Neural progenitor cell (in vitro differentiated cells): ENCODE results near the gene MYPN. TPM values are rescaled to one million over a fixed set of nuclear protein-coding genes. Genes with fewer than 3 reads are reported as not detected.
A peak's percentile ranks its signal among the peaks of the same experiment; 100 is the strongest.

Experiments used
- DNase-seq: peaks from one replicate; pipeline ENCODE4 v3.0.0-alpha.2; 2016; ENCODE audit warnings: low spot score
- H2AFZ ChIP-seq: fragments of 200-600 bp; sonication (generic); replicated peaks from 2 replicates; pipeline ENCODE4 v1.6.1; 2016; ENCODE audit warnings: antibody characterized with exemption
- H3F3A ChIP-seq: fragments of 200-600 bp; sonication (generic); 2 replicates; pipeline ENCODE4 v1.6.1; 2016; ENCODE audit warnings: antibody characterized with exemption, low read depth
- H3K27ac ChIP-seq: fragments of 200-600 bp; sonication (generic); 2 replicates; pipeline ENCODE4 v1.5.1; 2016; ENCODE audit warnings: mild to moderate bottlenecking
- H3K27me3 ChIP-seq: fragments of 200-600 bp; sonication (generic); 2 replicates; pipeline ENCODE4 v1.6.1; 2016; ENCODE audit warnings: mild to moderate bottlenecking, moderate library complexity
- H3K36me3 ChIP-seq: fragments of 200-600 bp; sonication (generic); 2 replicates; pipeline ENCODE4 v1.5.1; 2016
- H3K4me1 ChIP-seq: fragments of 200-600 bp; sonication (generic); 2 replicates; pipeline ENCODE4 v1.6.1; 2016; ENCODE audit warnings: mixed run types
- H3K4me2 ChIP-seq: fragments of 200-600 bp; sonication (generic); 2 replicates; pipeline ENCODE4 v1.6.1; 2016
- H3K4me3 ChIP-seq: fragments of 200-600 bp; sonication (generic); 2 replicates; pipeline ENCODE4 v1.5.1; 2016
- H3K79me2 ChIP-seq: fragments of 200-600 bp; sonication (generic); 2 replicates; pipeline ENCODE4 v1.6.1; 2016; ENCODE audit warnings: low read depth
- H3K9ac ChIP-seq: fragments of 200-600 bp; sonication (generic); 2 replicates; pipeline ENCODE4 v1.6.1; 2016
- H3K9me3 ChIP-seq: fragments of 200-600 bp; sonication (generic); 2 replicates; pipeline ENCODE4 v1.5.1; 2016; ENCODE audit warnings: low read depth
- H4K20me1 ChIP-seq: fragments of 200-600 bp; sonication (generic); 2 replicates; pipeline ENCODE4 v1.6.1; 2016; ENCODE audit warnings: low read depth
- H3K27ac Mint-ChIP-seq: 3 replicates; pipeline ENCODE4 v1.8.0; 2021; ENCODE audit warnings: mixed read lengths
- H3K27me3 Mint-ChIP-seq: 2 replicates; pipeline ENCODE4 v1.8.0; 2022; ENCODE audit warnings: low read depth, mild to moderate bottlenecking, inconsistent platforms, moderate library complexity, mixed read lengths; ENCODE audit not compliant: insufficient read depth
- H3K36me3 Mint-ChIP-seq: 3 replicates; pipeline ENCODE4 v1.8.0; 2021; ENCODE audit warnings: mixed read lengths
- H3K4me1 Mint-ChIP-seq: 3 replicates; pipeline ENCODE4 v1.8.0; 2021; ENCODE audit warnings: mixed read lengths
- H3K4me3 Mint-ChIP-seq: 3 replicates; pipeline ENCODE4 v1.8.0; 2021; ENCODE audit warnings: mild to moderate bottlenecking, moderate library complexity, mixed read lengths
- H3K9me3 Mint-ChIP-seq: 3 replicates; pipeline ENCODE4 v1.8.0; 2020; ENCODE audit warnings: mixed read lengths
- EZH2 ChIP-seq: fragments of 200-600 bp; sonication (generic); IDR thresholded peaks from 2 replicates; pipeline ENCODE4 v1.6.1; 2017; ENCODE audit warnings: antibody characterized with exemption, mild to moderate bottlenecking, moderate library complexity
- EZH2phosphoT487 ChIP-seq: fragments of 200-600 bp; sonication (generic); IDR thresholded peaks from 2 replicates; pipeline ENCODE4 v1.6.1; 2017; ENCODE audit warnings: antibody characterized with exemption
- total RNA-seq: library from RNA; depleted of rRNA; stranded (reverse); fragments of >200 nt; gene quantifications from 2 replicates; pipeline ENCODE4 v1.2.3, GENCODE V29; 2015; ENCODE audit warnings: low replicate concordance
- TF ChIP-seq, protein P1 (sequence below): fragments of 200-600 bp; sonication (generic); IDR thresholded peaks from 2 replicates; pipeline ENCODE4 v1.5.1; 2017; ENCODE audit warnings: antibody characterized with exemption, mild to moderate bottlenecking

MYPN gene
- total RNA-seq, 1 donor from 2014 or later, result not detected

DNA sequence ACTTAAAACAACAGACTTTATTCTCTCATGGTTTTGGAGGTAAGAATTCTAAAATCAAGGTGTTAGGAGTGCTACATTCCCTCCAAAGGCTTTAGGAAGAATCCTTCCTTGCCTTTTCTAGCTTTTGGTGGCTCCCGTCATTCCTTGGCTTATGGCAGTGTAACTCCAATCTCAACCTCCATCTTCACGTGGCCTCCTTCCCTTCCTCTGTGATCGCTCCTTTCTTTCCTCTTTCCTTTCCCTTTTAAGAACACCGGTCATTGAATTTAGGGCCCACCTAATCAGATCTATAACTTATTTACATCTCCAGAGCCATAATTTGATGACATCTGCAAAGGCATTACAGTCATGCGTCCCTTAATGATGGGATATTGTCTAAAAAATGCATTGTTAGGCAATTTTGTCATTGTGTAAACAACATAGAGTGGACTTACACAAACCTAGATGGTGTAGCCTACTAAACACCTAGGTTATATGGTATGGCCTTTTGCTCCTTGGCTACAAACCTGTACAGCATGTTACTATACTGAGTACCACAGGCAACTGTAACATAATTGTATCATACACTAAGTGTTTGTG lies 28.3 kb upstream of the MYPN start:
- H4K20me1 ChIP-seq, result no peaks in the 10 kb centered on the region
- no peaks in the 10 kb centered on the region for H3K9me3 Mint-ChIP-seq
- H3K79me2 ChIP-seq, result no peaks in the 10 kb centered on the region
- TF ChIP-seq, protein P1, sequence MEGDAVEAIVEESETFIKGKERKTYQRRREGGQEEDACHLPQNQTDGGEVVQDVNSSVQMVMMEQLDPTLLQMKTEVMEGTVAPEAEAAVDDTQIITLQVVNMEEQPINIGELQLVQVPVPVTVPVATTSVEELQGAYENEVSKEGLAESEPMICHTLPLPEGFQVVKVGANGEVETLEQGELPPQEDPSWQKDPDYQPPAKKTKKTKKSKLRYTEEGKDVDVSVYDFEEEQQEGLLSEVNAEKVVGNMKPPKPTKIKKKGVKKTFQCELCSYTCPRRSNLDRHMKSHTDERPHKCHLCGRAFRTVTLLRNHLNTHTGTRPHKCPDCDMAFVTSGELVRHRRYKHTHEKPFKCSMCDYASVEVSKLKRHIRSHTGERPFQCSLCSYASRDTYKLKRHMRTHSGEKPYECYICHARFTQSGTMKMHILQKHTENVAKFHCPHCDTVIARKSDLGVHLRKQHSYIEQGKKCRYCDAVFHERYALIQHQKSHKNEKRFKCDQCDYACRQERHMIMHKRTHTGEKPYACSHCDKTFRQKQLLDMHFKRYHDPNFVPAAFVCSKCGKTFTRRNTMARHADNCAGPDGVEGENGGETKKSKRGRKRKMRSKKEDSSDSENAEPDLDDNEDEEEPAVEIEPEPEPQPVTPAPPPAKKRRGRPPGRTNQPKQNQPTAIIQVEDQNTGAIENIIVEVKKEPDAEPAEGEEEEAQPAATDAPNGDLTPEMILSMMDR, result no peak
- no peak for TF ChIP-seq EZH2
- no peak for TF ChIP-seq EZH2phosphoT487
- no peaks in the 10 kb centered on the region for H3K27me3 ChIP-seq
- H3K27me3 Mint-ChIP-seq, result no peaks in the 10 kb centered on the region
- H3K4me3 Mint-ChIP-seq, result no peak overlapping the region
- no peak overlapping the region for H3K4me3 ChIP-seq
- no peak overlapping the region for H3K4me2 ChIP-seq
- H3K4me1 Mint-ChIP-seq, result no peaks in the 10 kb centered on the region
- H3K9me3 ChIP-seq, result no peaks in the 10 kb centered on the region
- no peak overlapping the region for H3K27ac Mint-ChIP-seq
- no peak overlapping the region for H3K9ac ChIP-seq
- no peak for DNase-seq
- H3K36me3 Mint-ChIP-seq, result no peaks in the 10 kb centered on the region
- no peaks in the 10 kb centered on the region for H3K4me1 ChIP-seq
- no peaks in the 10 kb centered on the region for H3K36me3 ChIP-seq
- H2AFZ ChIP-seq, result peak overlapping the region; percentile 55
- no peak overlapping the region for H3K27ac ChIP-seq
- peaks cover 3% of the 10 kb centered on the region for H3F3A ChIP-seq

DNA sequence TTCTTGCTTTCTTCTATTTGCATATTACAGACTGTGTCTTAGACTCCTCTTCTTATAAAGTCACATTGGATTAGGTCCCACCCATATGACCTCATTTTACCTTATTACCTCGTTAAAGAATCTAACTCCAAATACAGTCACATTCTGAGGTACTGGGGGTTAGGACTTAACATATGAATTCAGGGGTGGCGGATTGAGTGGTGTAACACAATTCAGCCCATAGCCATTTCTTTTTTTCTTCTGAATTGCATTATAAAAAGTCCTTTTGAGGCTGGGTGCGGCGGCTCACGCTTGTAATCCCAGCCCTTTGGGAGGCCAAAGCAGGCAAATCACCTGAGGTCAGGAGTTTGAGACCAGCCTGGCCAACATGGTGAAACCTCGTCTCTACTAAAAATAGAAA lies 27.4 kb upstream of the MYPN start:
- no peak for DNase-seq
- no peaks in the 10 kb centered on the region for H3K27me3 ChIP-seq
- H2AFZ ChIP-seq, result no peak overlapping the region

GRCh38 chr10:68082872-68083271 lies 26.4 kb upstream of the MYPN start:
- Mint-ChIP-seq H3K4me1 (no peaks in the 10 kb centered on the region), H3K27ac (no peak overlapping the region), H3K27me3 (no peaks in the 10 kb centered on the region), H3K9me3 (no peaks in the 10 kb centered on the region), H3K36me3 (no peaks in the 10 kb centered on the region), H3K4me3 (no peak overlapping the region)
- H4K20me1 ChIP-seq, result no peaks in the 10 kb centered on the region
- no peak overlapping the region for H3K9ac ChIP-seq
- H3K4me2 ChIP-seq, result no peak overlapping the region
- TF ChIP-seq, protein P1, result peak; percentile 16
- TF ChIP-seq EZH2, result no peak
- H3K9me3 ChIP-seq, result no peaks in the 10 kb centered on the region
- no peaks in the 10 kb centered on the region for H3K79me2 ChIP-seq
- H3K27ac ChIP-seq, result no peak overlapping the region
- no peak for DNase-seq
- peaks cover 7% of the 10 kb centered on the region for H3K4me1 ChIP-seq
- no peak overlapping the region for H3K4me3 ChIP-seq
- H3K27me3 ChIP-seq, result no peaks in the 10 kb centered on the region
- no peaks in the 10 kb centered on the region for H3K36me3 ChIP-seq
- H2AFZ ChIP-seq, result no peak overlapping the region
- H3F3A ChIP-seq, result peaks cover 3% of the 10 kb centered on the region

More for the DNA sequence above, 27.4 kb upstream of the MYPN start:
- Histone ChIP-seq H3K4me2 (no peak overlapping the region), H3K36me3 (no peaks in the 10 kb centered on the region), H3K79me2 (no peaks in the 10 kb centered on the region), H3F3A (peaks cover 3% of the 10 kb centered on the region), H3K4me1 (no peaks in the 10 kb centered on the region), H3K9ac (no peak overlapping the region), H3K4me3 (no peak overlapping the region), H3K27ac (no peak overlapping the region), H4K20me1 (no peaks in the 10 kb centered on the region), H3K9me3 (no peaks in the 10 kb centered on the region)
- H3K27ac Mint-ChIP-seq, result no peak overlapping the region
- H3K9me3 Mint-ChIP-seq, result no peaks in the 10 kb centered on the region
- no peaks in the 10 kb centered on the region for H3K4me1 Mint-ChIP-seq
- H3K27me3 Mint-ChIP-seq, result no peaks in the 10 kb centered on the region
- no peak overlapping the region for H3K4me3 Mint-ChIP-seq
- TF ChIP-seq EZH2 (no peak), EZH2phosphoT487 (no peak)
- TF ChIP-seq, protein P1, result no peak
- no peaks in the 10 kb centered on the region for H3K36me3 Mint-ChIP-seq
